HG02642 (cell line): ENCODE measurements around the gene VAPB.

Experiments used
- ATAC-seq: cut with Tn5 transposase; IDR thresholded peaks from one replicate; pipeline ENCODE4 v1.9.1; 2021; ENCODE audit warnings: mild to moderate bottlenecking; ENCODE audit not compliant: unreplicated experiment, poor library complexity

Gene VAPB

GRCh38 chr20:58498470-58499068 is 109.5 kb downstream of the VAPB start:
- ATAC-seq: no peak

GRCh38 chr20:58500256-58500655 is 111.2 kb downstream of the VAPB start:
- no peak for ATAC-seq
